Superior temporal gyrus (tissue), 1 donor: ENCODE data around the gene DMRTB1.

Source experiments
- DNase-seq: peaks from one replicate; pipeline ENCODE4 v3.0.0-alpha.2; 2016; ENCODE audit errors: extremely low spot score

Gene DMRTB1

DNA sequence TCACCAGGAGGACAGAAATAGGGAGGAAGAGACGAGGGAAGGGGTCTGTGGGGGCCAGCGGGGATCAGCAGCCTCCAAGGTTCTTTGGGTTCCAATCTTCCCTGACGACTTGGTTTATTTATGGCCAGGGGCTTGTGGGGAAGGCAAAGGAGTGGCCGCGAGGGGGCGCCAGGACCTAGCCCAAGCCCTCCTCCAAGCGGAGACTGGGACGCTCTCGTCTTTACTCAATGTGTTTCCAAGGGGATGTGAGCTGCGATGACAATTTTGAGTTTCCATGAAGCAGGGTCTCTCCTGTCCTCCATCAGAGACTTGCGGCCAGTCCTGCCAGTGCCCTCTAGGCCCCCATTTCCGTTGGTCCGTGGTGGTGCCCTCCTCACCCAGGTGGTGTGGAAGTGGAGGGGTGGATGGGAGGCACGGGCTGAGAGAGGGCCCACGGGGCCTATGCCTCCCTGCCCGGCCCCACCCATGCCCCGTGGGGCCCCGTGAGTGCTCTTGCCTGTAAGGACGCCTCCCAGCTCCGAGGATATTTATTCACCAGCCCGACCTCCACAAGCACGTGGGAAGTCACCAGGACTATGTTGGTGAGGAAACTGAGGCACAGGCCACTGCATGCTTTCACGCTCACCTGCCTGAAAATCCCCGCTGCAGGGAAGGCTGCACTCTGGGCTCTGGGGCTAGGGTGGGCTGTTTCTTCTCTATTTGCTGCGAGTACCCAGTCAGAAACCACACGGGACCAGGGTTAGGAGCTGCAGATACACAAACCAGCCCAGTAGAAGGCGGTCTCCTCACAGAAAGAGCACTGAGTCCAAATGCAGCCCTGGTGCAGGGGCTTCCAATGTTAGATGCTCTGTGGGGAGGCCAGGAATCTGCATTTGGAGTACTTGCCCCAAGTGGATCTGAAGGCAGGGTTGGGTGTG is 26.5 kb downstream of the DMRTB1 start:
- DNase-seq: peak; percentile 86

DNA sequence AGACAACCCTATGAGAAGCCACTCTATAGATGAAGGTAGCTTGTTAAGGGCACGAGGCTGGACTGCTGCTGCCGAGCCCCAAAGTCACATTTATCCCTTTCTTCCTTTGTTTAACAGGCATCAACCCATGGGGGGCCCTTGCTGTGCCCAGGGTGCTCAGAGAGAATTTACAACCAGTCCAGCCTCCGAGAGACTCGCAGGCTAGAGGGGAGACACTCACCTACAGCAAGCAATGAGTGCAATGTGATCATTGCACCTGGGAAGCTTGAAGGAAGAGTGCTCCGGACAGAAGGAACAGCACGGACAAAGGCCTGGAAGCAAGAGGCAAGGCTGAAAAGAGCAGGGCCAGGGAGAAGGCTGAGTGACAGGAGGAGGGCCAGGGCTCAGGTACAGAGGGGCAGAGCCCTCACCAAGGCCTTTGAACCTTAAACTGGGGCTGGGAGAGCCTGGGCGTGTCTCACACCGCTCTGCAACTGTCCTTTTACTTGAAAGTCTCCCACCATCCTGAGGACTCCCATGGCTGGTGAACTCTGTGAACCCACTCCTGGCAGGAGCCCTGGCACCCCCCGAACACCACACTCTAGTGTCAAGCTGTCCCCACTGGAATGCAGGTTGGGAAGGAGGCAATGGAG is 27.3 kb downstream of the DMRTB1 start:
- DNase-seq: no peak

DNA sequence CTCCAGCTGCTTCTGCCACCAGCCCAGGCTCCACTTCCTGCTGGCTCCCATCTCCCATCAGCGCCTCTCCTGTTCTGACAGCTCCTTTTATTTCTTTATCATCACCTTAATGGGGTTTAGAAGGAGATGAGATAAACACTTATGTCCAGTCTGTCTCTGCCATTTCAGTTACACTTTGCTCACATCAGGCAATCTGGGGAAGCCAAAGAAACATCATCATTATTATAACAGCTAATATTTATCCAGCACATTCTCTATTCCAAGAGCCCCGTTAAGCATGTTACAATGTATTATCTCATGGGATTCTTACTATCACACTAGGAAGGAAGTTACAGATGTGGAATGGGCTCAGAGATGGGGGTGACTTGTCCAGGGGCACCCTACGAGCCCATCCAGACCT is 31.2 kb downstream of the DMRTB1 start:
- DNase-seq: no peak

DNA sequence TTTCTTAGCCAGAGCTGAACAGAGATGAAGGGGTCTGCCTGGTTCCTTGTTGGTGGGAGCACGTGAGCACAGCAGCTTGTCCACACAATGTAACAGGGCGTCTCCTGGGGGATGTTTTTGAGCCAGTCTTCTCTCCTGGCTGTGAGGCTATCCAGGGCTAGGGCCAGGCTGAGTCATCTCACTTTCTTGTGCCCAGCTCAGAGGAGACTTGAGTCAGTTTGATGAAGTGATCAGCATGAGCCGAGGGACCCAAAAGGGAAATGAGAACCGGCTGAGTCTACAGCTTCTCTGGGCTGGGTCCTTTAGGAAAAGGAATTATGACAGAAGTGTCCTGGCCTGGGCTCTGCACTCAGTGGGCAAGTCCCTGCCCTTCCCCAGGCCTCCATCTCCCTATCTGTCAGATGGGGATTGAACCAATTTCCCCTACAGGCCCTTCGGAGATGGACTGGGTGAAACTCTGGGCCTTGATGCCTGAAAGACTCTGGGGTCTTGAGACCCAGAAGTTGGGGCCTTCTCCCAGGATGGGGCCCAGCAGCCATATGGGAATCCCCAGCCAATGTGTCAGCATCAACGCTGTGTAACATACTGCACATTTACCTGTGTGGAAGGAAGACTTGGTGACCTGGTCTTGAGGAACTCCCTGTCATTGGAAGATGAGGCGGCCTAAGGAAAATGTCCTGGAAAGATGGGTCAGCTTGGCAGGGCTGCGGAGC is 36.6 kb downstream of the DMRTB1 start:
- no peak for DNase-seq

DNA sequence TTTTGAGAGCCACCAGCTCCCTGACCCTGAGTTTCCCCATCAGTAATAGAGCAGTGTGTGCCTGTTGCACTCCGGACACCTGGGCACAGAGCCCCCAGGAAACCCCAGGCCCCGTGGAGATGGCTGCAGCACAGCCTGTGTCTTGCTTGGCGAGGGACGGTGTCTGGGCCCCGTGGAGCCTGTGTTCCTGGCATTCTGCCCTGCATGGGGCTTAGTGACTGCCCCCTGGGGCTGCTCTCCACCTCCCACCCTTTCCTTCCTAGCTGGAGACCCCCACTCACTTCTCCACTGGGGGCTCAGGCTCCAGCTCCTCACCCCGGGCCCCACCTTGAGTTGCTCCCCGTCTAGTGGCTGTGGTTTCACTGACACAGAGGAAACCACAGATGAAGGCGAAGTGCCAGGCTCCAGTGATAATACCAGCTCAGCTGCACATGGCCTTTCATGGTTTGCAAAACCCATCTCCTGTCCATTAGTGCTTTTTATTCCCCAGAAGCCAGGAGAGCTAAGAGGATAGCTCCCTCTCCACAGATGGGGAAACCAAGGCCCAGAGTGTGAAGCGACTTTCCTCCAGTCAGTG is 39.4 kb downstream of the DMRTB1 start:
- DNase-seq: no peak

DNA sequence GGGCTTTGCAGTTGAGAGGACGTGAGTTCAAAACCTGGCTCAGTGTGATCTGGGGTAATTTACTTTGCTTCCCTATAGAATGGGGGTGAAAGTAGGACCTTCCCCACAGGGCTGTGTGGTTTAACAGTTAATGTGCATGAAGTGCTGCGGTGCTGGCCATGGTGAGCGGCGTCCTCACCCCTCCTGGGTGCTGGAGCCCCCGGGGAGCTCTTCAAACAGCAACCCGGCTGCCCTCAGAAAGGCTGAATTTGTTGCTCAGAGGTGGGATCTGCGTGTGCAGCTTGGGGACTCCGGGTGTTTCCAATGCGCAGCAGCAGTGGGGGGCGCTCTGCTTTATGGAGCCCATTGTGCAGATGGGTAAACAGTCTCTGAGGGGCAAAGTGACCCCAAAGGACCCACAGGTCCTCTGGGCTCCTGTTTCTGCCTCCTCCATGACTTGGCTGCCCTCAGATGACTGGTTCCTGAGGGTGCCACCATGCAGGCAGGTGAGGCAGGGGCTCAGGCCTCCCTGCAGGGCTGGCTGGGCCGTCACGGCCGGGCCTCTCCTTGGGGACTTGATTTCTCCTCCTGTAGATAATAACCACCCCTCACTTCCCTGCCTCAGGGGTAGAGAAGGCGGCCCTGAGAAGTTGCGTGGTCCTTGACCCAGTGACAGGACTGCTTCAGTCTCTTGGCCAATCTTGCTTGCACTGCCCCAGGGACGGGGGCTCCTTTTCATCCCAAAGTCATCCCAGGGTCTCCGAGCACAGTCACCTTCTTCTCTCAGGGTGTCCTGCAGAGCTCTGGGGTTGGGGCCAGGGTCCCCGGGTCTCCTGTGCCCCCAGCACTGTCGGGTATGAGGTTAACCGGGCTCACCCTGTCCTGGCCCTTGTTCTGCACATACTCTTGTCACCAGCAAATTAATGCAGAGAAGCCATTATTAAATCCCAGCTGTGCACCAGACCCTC is 40.3 kb downstream of the DMRTB1 start:
- no peak for DNase-seq

DNA sequence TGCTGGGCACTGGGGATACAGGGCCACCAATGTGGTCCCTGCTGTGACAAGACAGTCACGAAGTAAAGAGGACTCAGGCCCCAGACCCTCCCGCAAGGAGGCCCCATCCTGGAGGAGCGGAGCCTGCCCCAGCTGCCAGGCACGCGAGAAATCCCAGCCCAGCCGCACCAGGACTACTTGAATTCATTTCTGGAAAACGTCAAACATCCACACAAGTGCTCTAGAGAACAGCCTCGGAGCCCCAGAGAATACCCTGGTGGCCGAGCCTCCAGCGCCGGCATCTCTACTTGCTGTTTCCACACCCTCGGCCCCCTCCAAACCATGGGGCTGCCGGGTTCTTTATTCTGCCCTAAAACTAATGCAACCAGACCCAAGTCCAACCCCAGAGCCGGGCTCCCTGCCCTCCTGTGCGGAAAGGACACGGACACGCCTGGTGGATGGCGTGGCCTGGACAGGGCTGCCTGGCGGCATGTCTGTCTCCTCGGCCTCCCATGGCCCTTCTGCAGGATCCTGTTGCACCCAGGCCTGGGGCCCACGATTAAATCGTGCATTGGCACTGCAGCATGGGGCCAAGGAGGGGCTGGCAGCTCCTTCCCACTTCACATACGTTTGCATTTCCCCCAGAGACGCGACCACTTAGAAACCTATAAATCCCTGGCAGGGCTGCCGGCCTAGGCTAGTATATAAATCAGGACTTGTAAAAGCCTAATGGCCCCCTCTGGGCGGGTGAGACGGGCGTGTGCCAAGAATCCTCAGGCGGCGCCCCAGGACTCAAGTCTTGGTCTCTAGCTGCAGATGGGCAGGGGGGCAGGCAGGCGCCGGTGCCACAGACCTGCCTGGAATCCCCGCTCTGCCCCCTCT is 41.2 kb downstream of the DMRTB1 start:
- DNase-seq: no peak

DNA sequence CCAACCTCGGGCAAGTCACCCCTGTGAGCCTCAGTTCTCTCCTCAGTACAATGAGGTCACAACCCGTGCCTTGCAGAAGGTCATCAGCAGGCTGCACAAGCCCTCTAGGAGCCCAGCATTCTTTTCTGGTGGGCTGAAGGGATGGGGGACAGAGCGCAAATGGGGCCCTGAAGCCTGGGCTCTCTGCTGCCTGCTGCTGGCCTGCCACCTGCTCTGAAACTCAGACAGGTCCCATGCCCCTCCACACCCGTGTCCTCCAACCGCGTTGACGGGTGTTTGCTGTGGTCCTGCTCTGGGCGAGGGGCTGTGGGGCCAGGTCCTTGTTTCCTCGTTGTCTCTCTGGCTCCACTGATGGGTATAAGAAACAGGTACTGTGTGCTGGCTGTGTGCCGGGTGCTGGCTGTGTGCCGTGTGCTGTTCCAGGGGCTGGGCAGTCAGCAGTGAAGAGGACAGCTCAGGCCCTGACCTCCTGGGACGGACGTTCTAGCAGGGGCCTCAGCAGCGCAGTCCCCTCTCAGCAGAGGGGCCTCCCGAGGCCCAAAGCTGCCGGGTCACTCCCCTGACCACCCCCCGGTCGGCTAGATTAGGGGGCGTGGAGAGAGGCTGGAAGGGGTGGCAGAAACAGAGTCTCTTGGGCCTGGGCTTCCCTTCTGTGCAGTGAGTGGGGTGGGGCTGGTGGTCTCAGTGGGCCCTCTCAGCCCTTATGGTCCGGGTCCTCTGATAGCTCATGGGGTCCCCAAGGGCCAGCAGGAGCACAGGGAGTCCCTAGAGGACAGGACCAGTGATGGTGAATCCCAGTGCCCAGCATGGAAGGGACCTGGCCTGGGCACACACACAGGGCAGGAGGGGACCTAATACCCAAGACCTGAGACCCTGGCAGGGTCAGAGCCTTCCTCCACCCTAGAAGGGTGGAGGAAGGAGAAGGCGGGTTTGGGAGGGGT is 42.1 kb downstream of the DMRTB1 start:
- DNase-seq: no peak

DNA sequence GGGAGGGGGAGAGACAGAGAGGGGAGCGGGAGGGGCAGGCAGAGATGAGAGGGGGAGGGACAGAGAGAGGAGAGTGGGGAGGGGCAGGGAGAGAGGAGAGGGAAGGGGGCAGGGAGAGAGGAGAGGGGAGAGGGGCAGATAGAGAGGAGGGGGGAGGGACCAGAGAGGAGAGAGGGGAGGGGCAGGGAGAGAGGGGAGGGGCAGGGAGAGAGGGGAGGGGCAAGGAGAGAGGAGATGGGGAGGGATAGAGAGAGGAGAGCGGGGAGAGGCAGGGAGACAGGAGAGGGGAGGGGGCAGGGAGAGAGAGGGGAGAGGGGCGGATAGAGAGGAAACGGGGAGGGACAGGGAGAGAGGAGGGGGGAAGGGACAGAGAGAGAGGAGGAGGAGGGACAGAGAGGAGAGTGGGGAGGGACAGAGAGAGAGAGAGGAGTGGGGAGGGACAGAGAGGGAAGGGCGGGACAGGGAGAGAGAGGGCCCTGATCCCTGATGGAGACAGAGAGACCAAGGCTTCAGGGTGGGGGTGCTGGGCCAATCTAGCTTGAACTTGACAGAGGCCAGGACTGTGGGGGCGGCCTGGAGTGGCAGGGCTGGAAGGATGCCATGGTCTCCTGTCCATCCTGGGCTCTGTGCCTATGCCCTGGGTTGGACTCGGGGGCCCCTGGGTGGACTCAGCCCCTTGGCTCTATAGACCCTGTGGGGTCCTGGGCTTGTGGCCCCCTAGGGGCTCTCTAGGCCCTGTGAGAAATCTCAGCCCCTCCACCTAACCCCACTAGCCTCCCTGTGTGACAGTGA is 43.6 kb downstream of the DMRTB1 start:
- no peak for DNase-seq

DNA sequence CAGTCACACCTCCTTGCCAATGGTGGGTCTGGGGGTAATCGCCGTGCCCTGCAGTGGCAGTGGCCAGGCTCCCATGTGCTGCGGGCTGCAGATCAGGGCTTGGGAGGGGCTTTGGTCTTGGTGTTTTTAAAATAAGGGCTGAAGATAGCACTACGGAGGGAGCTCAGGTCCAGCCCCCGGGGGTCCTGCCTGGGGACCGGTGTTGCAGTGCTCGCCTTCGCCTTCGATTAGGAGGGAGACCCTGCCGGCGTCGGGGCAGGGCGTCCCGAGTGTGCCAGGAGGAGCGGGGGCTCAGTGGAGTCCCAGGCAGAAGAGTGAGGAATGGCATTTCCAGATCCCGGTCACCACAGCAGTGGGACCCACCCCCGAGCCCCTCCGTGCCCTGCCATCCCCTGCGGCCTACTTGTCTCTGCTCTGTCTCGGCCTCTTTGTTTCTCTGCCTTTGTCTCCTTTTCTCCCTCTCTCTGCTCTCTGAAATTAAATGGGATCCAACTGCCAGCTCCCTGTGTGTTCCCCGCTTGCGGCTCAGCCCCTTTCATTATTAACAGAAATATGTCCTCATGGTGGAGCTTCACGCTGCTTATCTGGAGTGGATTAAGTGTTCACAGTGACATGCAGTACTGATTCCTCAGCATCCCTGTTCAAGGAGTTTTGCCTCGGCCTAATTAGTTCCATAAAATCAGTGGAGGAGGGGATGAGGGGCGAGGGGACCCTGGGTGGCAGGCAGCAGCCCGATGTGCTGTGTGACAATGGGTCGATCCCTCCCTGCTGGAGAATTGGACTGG is 44.4 kb downstream of the DMRTB1 start:
- no peak for DNase-seq

DNA sequence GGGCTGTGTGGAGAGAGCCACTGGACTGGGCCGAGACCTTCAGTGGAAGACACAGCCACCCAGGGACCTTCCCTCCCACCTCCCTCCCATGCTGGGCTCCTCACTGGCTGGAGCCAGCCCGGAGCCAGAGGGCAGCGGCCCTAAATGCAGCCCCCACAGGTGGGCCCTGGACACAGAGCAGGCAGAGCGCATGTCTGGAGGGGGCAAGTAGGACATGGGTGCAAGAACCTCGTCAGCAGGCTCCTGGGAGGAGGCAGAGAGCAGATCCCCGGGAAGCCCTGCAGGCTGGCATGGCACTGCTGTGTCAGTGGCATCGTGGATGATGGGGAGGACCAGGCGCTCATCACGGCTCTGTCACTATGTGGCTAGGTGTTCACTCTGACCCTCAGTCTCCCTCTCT is 45.7 kb downstream of the DMRTB1 start:
- DNase-seq: no peak

DNA sequence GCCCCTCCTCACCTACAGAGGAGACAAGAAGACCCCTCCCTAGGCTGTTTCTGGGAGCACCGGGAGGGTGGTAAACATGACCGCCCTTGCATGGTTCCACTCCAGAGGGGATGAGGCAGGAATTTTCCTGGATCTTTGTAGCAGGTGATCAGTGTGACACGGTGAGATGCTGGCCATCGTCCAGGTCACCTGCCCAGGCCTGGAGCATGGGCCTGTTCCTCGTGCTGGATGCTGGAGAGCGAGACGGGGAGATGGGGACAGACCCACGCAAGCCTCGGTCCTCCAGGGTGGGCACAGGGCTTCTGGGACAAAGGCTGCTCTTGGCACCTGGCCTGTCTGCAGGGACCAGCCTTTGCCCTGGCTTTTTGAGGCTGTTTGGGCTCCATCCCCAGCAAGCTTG is 46.2 kb downstream of the DMRTB1 start:
- no peak for DNase-seq

DNA sequence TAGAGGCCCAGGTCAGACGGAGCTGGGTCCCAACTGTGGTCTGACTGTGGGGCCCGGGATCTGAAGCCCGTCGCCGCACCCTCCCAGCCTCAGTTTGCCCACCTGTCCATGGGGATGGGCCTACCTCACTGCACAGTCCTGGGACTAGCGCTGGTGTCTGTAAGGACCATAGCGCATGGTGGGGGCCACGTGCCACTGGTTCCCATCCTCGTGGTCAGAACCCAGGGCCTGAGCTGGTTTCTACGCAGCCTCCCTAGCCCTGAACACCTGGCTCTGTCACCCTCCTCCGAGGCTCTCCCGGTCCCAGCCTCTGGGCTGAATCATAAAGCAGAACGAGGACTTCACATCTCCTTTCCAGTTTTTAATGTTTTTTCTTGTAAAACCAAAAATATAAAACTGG is 46.7 kb downstream of the DMRTB1 start:
- DNase-seq: no peak

DNA sequence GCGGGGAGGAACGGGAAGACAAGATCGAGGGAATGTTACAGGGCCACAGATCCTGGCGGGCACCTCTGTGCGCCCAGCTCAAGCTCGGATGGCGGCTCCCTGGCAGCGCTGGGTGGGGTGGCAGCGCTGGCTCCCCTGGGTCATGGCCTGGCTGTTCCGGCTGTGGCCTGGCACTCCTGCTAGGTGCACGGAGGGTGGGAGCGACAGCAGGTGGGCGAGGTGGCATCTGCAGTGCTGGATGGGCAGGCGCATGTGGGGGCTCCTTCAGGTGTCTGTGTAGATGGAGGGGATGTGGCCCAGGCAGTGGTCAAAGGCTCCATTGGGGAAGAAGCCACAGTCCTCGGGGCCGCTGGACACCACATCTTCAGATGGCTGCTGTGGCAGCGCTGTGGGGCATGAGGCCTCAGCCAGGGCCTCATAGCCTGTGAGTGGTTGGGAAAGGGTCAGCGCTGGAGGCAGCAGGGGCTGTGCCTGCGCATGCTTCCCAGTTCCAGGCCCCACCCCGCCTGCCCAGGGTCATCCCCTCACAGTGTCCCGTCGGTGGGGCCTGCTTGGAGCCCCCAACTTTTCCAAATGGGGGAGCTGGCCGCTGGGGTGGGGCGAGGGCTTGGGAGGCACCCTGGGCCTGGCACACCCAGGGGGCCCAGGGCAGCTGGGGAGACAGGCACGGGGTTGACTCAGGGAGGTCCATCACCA is 47.3 kb downstream of the DMRTB1 start:
- DNase-seq: no peak

DNA sequence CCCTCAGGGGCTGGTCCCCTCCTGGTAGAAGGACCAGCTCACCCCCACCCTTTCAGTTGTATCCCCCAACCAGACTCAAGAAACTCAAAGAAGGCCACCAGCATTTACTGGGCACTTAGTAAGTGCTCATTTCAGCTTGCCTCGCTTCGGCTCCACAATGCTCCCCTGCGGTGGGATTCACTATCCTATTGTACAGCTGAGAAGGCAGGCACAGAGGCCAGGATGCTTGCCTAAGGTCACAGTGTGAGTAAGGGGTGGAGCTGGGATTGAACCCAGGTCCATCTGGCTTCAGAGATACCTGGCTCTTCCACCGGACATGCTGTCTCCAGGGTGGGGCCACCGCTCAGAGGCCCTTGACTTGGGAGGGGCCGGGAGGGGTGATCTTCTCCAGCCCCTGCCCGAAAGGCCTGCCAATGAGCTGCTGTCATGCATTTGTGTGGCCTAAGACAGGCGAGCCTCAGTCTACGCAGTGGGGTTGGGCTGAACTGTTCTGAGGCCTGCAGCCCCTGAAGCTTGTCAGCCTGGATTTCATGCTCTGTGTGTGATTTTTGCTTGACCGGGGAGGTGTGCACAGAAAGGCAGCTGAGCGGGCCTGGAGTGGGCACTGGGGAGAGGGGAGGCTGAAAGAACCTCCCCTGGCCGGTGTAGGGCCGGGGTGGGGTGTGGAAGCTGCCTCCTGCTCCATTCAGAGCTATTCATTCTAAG is 48.1 kb downstream of the DMRTB1 start:
- DNase-seq: no peak
